IMR-90 (cell line): ENCODE data around the gene BPIFB1. TPM values are rescaled to one million over a fixed set of nuclear protein-coding genes. Genes with fewer than 3 reads are reported as not detected.
A peak's percentile ranks its signal among the peaks of the same experiment; 100 is the strongest.

Source experiments
- ATAC-seq: fragments of 200-7000 bp; cut with Tn5 transposase; 2 replicates; pipeline ENCODE4 v1.9.1; 2020; ENCODE audit warnings: low read depth, mild to moderate bottlenecking, moderate library complexity
- BruUV-seq: library from RNA; stranded (reverse); fragments of 400-500 nt; replicated peaks from 2 replicates; lab custom pipeline; 2021; lab: Mats Ljungman, UMichigan
- CTCF ChIA-PET: fragments of 300-600 bp; formaldehyde crosslinking; extraction: SDS; loops from one replicate; lab custom pipeline; 2021; ENCODE audit warnings: antibody characterized with exemption; lab: Yijun Ruan, JAX
- POLR2A ChIA-PET: fragments of 300-600 bp; sonication (Branson Sonifier 250); formaldehyde crosslinking; loops from one replicate; lab custom pipeline; 2022; ENCODE audit warnings: antibody characterized with exemption; ENCODE audit not compliant: unreplicated experiment; lab: Charles Lee
- DNase-seq: peaks from one replicate; pipeline ENCODE4 v3.0.0; 2013
- H2AFZ ChIP-seq: replicated peaks from 2 replicates; pipeline ENCODE3; 2013; ENCODE audit warnings: low read length, mild to moderate bottlenecking; ENCODE audit not compliant: poor library complexity
- H2AK5ac ChIP-seq: 2 replicates; pipeline ENCODE4 v1.6.1; 2013; ENCODE audit warnings: low read depth, low read length, inconsistent platforms
- H2AK9ac ChIP-seq: replicated peaks from 2 replicates; pipeline ENCODE3; 2013; ENCODE audit warnings: mild to moderate bottlenecking, low read depth, low read length, moderate library complexity; ENCODE audit not compliant: poor library complexity
- H2BK120ac ChIP-seq: 2 replicates; pipeline ENCODE4 v1.6.1; 2013; ENCODE audit warnings: low read depth, low read length, inconsistent platforms
- H2BK15ac ChIP-seq: 3 replicates; pipeline ENCODE4 v1.6.1; 2013; ENCODE audit warnings: low read depth, low read length, inconsistent platforms
- H2BK20ac ChIP-seq: 2 replicates; pipeline ENCODE4 v1.6.1; 2013; ENCODE audit warnings: low read depth, mild to moderate bottlenecking, inconsistent platforms, low read length, moderate library complexity
- H2BK5ac ChIP-seq: 2 replicates; pipeline ENCODE4 v1.6.1; 2013; ENCODE audit warnings: mild to moderate bottlenecking, low read depth, low read length, inconsistent platforms; ENCODE audit not compliant: poor library complexity, severe bottlenecking
- H3K14ac ChIP-seq: replicated peaks from 2 replicates; pipeline ENCODE4 v1.6.1; 2013; ENCODE audit warnings: low read depth, low read length, inconsistent platforms
- H3K18ac ChIP-seq: 2 replicates; pipeline ENCODE4 v1.6.1; 2013; ENCODE audit warnings: low read depth, low read length, control low read depth
- H3K23ac ChIP-seq: 2 replicates; pipeline ENCODE4 v1.6.1; 2013; ENCODE audit warnings: low read depth, low read length, inconsistent platforms
- H3K27ac ChIP-seq: 2 replicates; pipeline ENCODE4 v1.5.1; 2013; ENCODE audit warnings: mild to moderate bottlenecking, control low read depth, low read length; ENCODE audit not compliant: insufficient read depth
- H3K27me3 ChIP-seq: 2 replicates; pipeline ENCODE4 v1.6.1; 2013; ENCODE audit warnings: low read length; ENCODE audit not compliant: control insufficient read depth, insufficient read depth
- H3K36me3 ChIP-seq: 2 replicates; pipeline ENCODE4 v1.6.1; 2013; ENCODE audit warnings: low read length, mixed read lengths; ENCODE audit not compliant: control insufficient read depth, insufficient read depth
- H3K4ac ChIP-seq: 2 replicates; pipeline ENCODE4 v1.6.1; 2013; ENCODE audit warnings: low read depth, low read length, inconsistent platforms
- H3K4me1 ChIP-seq: 2 replicates; pipeline ENCODE4 v1.6.1; 2013; ENCODE audit warnings: low read length, mixed read lengths; ENCODE audit not compliant: control insufficient read depth, insufficient read depth
- H3K4me2 ChIP-seq: 2 replicates; pipeline ENCODE4 v1.6.1; 2013; ENCODE audit warnings: low read depth, mild to moderate bottlenecking, control low read depth, low read length, moderate library complexity
- H3K4me3 ChIP-seq: 2 replicates; pipeline ENCODE4 v1.5.1; 2013; ENCODE audit warnings: low read depth, mild to moderate bottlenecking, control low read depth, low read length, moderate library complexity; ENCODE audit not compliant: insufficient read depth
- H3K56ac ChIP-seq: 2 replicates; pipeline ENCODE4 v1.6.1; 2013; ENCODE audit warnings: low read length, inconsistent platforms; ENCODE audit not compliant: insufficient read depth; ENCODE audit errors: extremely low read depth
- H3K79me1 ChIP-seq, 2 experiments: 2 replicates each; pipeline ENCODE4 v1.6.1; 2013; ENCODE audit warnings: low read length in 2 of 2, inconsistent platforms in 1 of 2, low read depth in 1 of 2
- H3K9ac ChIP-seq: 2 replicates; pipeline ENCODE4 v1.6.1; 2013; ENCODE audit warnings: low read depth, low read length, control low read depth
- H3K9me1 ChIP-seq: 2 replicates; pipeline ENCODE4 v1.6.1; 2013; ENCODE audit warnings: low read length, inconsistent platforms; ENCODE audit not compliant: insufficient read depth
- H3K9me3 ChIP-seq: 2 replicates; pipeline ENCODE4 v1.6.1; 2013; ENCODE audit warnings: low read length; ENCODE audit not compliant: control insufficient read depth, insufficient read depth
- H4K20me1 ChIP-seq: 2 replicates; pipeline ENCODE4 v1.6.1; 2013; ENCODE audit warnings: low read length, inconsistent platforms; ENCODE audit not compliant: insufficient read depth
- H4K5ac ChIP-seq: 2 replicates; pipeline ENCODE4 v1.6.1; 2013; ENCODE audit warnings: mild to moderate bottlenecking, low read depth, low read length, control low read depth
- H4K8ac ChIP-seq, 2 experiments: 2 replicates each; pipeline ENCODE4 v1.6.1; 2013; ENCODE audit warnings: low read depth in 2 of 2, low read length in 2 of 2, control low read depth in 1 of 2, inconsistent platforms in 1 of 2
- H4K91ac ChIP-seq: 2 replicates; pipeline ENCODE4 v1.6.1; 2013; ENCODE audit warnings: low read depth, low read length, inconsistent platforms; ENCODE audit not compliant: insufficient read depth
- POLR2A ChIP-seq: IDR thresholded peaks from 2 replicates; pipeline ENCODE4 v1.6.1; 2012; ENCODE audit warnings: mild to moderate bottlenecking, low read depth, low read length
- RAD21 ChIP-seq: IDR thresholded peaks from 2 replicates; pipeline ENCODE4 v1.6.1; 2012; ENCODE audit warnings: low read length, improper control_type of control experiment
- SMC3 ChIP-seq: fragments of 150-350 bp; IDR thresholded peaks from 2 replicates; pipeline ENCODE4 v1.6.1; 2016; ENCODE audit warnings: low read depth, mild to moderate bottlenecking, antibody characterized with exemption, low read length, moderate library complexity
- WGBS, 2 experiments: methylation state at CpG; one replicate each; pipeline versions ENCODE4 v1.1.5 to v1.1.7; 2013; ENCODE audit warnings: missing lambda C conversion rate in 2 of 2; ENCODE audit not compliant: insufficient read length in 1 of 2; ENCODE audit errors: extremely low coverage in 2 of 2; 5-methylcytosine and 5-hydroxymethylcytosine counted together
- dilution Hi-C: fragments of 300-500 bp; cut with HindIII; formaldehyde crosslinking; loops from one replicate; pipeline ENCODE4 v1.14.3; 2018; ENCODE audit warnings: low sequenced_read_pairs; ENCODE audit not compliant: unreplicated experiment
- in situ Hi-C: fragments of 300-500 bp; cut with MboI; formaldehyde crosslinking; loops from 3 replicates; pipeline ENCODE4 v1.14.3; 2019; ENCODE audit warnings: low sequenced_read_pairs, inconsistent platforms, mixed read lengths
- intact Hi-C: fragments of 100-400 bp; cut with micrococcal nuclease; formaldehyde crosslinking; loops from 2 replicates; pipeline ENCODE4 v1.10.0; 2022
- polyA plus RNA-seq, 3 experiments: library from polyadenylated mRNA; depleted of rRNA; stranded (reverse); fragments of >200 nt; gene quantifications; 2 replicates each; pipeline ENCODE4 v1.2.3, GENCODE V29; 2012; ENCODE audit warnings: low replicate concordance in 1 of 3
- total RNA-seq: library from RNA; depleted of rRNA; stranded (reverse); fragments of >200 nt; gene quantifications from 2 replicates; pipeline ENCODE4 v1.2.3, GENCODE V29; 2012
- TF ChIP-seq, protein P1 (sequence below): conservative IDR thresholded peaks from 2 replicates; pipeline ENCODE4 v1.5.1; 2012; ENCODE audit warnings: mild to moderate bottlenecking, low read depth, low read length, improper control_type of control experiment

The BPIFB1 gene
- total and polyA plus RNA-seq, 2 of the 4 experiments (the other 2 are of a cell fraction), result not detected

DNA sequence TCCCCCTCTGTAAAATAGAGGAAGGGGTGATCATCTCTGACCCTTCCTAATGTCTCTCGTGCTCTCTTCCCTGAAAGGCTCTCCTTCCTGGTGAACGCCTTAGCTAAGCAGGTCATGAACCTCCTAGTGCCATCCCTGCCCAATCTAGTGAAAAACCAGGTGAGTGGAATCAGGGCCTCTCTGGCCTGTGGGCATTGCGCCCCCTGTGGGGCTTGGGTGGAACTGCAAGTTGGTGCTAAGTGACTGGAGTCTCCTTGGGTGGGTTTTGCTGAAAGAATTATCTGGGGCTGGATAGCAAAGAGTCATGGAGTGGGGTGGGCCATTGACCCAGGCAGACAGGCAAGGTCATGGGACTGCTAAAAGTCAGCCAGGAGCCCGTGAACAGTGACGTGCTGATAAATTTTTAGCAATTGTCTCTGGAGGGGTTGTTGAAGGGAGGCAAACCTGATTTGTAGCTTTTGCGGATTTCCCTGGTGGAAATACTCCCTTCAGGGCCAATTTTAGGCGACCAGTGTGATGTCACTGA is 8.9 kb downstream of the BPIFB1 start:
- Histone ChIP-seq H2BK120ac (no peak overlapping the region), H2BK20ac (no peak overlapping the region), H3K4me2 (no peak overlapping the region), H2AK9ac (no peak overlapping the region), H3K18ac (no peak overlapping the region), H3K23ac (no peak overlapping the region), H3K36me3 (no peaks in the 10 kb centered on the region), H3K4me1 (no peaks in the 10 kb centered on the region), H2AFZ (no peak overlapping the region), H3K9ac (no peak overlapping the region), H4K8ac (no peak overlapping the region), H2BK15ac (no peak overlapping the region), H4K5ac (no peak overlapping the region), H3K56ac (no peak overlapping the region), H3K9me3 (no peaks in the 10 kb centered on the region), H3K4ac (no peak overlapping the region), H3K4me3 (no peak overlapping the region), H2AK5ac (no peak overlapping the region), H4K20me1 (peaks cover 4% of the 10 kb centered on the region; the same call in 1 of the 2 replicates), H3K27ac (no peak overlapping the region), H3K9me1 (no peaks in the 10 kb centered on the region), H3K14ac (no peak overlapping the region), H2BK5ac (no peak overlapping the region), H4K91ac (no peak overlapping the region), H3K79me1 (no peaks in the 10 kb centered on the region), H3K27me3 (peaks cover 23% of the 10 kb centered on the region)
- no TSS peak for BruUV-seq
- ChIA-PET POLR2A (no interaction called here), CTCF (interaction anchor here (0.5 to 1.4 kb wide), 2 partner anchors 31 to 142 kb away, joined by 3 read pairs; no protein-coding TSS in a partner anchor)
- TF ChIP-seq RAD21, result peak; percentile 48
- TF ChIP-seq POLR2A, result no peak
- TF ChIP-seq SMC3, result 0 out of 2 replicates have a peak, but pooled peaks have one; percentile 9
- TF ChIP-seq, protein P1, sequence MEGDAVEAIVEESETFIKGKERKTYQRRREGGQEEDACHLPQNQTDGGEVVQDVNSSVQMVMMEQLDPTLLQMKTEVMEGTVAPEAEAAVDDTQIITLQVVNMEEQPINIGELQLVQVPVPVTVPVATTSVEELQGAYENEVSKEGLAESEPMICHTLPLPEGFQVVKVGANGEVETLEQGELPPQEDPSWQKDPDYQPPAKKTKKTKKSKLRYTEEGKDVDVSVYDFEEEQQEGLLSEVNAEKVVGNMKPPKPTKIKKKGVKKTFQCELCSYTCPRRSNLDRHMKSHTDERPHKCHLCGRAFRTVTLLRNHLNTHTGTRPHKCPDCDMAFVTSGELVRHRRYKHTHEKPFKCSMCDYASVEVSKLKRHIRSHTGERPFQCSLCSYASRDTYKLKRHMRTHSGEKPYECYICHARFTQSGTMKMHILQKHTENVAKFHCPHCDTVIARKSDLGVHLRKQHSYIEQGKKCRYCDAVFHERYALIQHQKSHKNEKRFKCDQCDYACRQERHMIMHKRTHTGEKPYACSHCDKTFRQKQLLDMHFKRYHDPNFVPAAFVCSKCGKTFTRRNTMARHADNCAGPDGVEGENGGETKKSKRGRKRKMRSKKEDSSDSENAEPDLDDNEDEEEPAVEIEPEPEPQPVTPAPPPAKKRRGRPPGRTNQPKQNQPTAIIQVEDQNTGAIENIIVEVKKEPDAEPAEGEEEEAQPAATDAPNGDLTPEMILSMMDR, result peak; percentile 56
- dilution Hi-C loops (no loop called here), intact Hi-C loops (no loop called here), in situ Hi-C loops (no loop called here)
- DNase-seq (no peak), ATAC-seq (no peak)
- WGBS, 2 experiments, result 0% methylated on average over 1 of the region's 7 CpGs; no CpG with 5 or more reads in 1 of the 2 experiments
